Measurements from ENCODE around the gene SFT2D2. TPM values are rescaled to one million over a fixed set of nuclear protein-coding genes. Genes with fewer than 3 reads are reported as not detected.

Gene SFT2D2
- total and polyA plus RNA-seq, 2 of the 8 experiments (the other 6 are each of a cell fraction or from before 2014, with no cell fraction given): 9.0 to 29.0 TPM

DNA sequence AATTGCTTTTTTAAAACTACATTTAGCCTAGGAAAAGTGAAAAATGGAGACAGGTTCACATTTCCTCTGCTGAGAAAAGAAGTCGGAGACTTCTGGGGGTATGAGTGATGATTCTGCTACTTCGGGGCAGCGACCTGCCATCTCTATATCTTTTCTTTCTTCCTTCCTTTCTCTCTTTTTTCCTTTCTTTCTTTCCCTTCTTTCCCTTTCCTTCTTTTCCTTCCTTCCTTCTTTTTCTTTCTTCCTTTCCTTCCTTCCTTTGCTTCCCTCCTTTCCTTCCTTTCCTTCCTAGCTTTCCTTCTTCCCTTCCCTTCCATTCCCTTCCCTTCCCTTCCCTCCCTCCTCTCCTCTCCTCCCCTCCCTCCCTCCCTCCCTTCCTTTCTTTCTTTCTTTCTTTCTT, 72.6 kb downstream of the SFT2D2 start (continued):
- TF ChIP-seq, protein P1, sequence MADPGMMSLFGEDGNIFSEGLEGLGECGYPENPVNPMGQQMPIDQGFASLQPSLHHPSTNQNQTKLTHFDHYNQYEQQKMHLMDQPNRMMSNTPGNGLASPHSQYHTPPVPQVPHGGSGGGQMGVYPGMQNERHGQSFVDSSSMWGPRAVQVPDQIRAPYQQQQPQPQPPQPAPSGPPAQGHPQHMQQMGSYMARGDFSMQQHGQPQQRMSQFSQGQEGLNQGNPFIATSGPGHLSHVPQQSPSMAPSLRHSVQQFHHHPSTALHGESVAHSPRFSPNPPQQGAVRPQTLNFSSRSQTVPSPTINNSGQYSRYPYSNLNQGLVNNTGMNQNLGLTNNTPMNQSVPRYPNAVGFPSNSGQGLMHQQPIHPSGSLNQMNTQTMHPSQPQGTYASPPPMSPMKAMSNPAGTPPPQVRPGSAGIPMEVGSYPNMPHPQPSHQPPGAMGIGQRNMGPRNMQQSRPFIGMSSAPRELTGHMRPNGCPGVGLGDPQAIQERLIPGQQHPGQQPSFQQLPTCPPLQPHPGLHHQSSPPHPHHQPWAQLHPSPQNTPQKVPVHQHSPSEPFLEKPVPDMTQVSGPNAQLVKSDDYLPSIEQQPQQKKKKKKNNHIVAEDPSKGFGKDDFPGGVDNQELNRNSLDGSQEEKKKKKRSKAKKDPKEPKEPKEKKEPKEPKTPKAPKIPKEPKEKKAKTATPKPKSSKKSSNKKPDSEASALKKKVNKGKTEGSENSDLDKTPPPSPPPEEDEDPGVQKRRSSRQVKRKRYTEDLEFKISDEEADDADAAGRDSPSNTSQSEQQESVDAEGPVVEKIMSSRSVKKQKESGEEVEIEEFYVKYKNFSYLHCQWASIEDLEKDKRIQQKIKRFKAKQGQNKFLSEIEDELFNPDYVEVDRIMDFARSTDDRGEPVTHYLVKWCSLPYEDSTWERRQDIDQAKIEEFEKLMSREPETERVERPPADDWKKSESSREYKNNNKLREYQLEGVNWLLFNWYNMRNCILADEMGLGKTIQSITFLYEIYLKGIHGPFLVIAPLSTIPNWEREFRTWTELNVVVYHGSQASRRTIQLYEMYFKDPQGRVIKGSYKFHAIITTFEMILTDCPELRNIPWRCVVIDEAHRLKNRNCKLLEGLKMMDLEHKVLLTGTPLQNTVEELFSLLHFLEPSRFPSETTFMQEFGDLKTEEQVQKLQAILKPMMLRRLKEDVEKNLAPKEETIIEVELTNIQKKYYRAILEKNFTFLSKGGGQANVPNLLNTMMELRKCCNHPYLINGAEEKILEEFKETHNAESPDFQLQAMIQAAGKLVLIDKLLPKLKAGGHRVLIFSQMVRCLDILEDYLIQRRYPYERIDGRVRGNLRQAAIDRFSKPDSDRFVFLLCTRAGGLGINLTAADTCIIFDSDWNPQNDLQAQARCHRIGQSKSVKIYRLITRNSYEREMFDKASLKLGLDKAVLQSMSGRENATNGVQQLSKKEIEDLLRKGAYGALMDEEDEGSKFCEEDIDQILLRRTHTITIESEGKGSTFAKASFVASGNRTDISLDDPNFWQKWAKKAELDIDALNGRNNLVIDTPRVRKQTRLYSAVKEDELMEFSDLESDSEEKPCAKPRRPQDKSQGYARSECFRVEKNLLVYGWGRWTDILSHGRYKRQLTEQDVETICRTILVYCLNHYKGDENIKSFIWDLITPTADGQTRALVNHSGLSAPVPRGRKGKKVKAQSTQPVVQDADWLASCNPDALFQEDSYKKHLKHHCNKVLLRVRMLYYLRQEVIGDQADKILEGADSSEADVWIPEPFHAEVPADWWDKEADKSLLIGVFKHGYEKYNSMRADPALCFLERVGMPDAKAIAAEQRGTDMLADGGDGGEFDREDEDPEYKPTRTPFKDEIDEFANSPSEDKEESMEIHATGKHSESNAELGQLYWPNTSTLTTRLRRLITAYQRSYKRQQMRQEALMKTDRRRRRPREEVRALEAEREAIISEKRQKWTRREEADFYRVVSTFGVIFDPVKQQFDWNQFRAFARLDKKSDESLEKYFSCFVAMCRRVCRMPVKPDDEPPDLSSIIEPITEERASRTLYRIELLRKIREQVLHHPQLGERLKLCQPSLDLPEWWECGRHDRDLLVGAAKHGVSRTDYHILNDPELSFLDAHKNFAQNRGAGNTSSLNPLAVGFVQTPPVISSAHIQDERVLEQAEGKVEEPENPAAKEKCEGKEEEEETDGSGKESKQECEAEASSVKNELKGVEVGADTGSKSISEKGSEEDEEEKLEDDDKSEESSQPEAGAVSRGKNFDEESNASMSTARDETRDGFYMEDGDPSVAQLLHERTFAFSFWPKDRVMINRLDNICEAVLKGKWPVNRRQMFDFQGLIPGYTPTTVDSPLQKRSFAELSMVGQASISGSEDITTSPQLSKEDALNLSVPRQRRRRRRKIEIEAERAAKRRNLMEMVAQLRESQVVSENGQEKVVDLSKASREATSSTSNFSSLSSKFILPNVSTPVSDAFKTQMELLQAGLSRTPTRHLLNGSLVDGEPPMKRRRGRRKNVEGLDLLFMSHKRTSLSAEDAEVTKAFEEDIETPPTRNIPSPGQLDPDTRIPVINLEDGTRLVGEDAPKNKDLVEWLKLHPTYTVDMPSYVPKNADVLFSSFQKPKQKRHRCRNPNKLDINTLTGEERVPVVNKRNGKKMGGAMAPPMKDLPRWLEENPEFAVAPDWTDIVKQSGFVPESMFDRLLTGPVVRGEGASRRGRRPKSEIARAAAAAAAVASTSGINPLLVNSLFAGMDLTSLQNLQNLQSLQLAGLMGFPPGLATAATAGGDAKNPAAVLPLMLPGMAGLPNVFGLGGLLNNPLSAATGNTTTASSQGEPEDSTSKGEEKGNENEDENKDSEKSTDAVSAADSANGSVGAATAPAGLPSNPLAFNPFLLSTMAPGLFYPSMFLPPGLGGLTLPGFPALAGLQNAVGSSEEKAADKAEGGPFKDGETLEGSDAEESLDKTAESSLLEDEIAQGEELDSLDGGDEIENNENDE (IDR thresholded peaks at IDR 0.05; ENCODE audit: insufficient replicate concordance, low read length): no peak
- no peak for TF ChIP-seq CEBPB (IDR thresholded peaks at IDR 0.05; ENCODE audit: low read depth, low read length)
- TF ChIP-seq SUZ12 (IDR thresholded peaks at IDR 0.05; ENCODE audit: low read length): no peak

All from H1 (cell line).